Erythroblast (primary cell): ENCODE measurements around the gene KLF16.

ENCODE experiments used
- GATA1 ChIP-seq: IDR thresholded peaks from 2 replicates; pipeline ENCODE4 v1.6.1; 2011; ENCODE audit warnings: low read depth, mild to moderate bottlenecking, control low read depth, low read length, moderate library complexity
- POLR2A ChIP-seq: IDR thresholded peaks from 2 replicates; pipeline ENCODE4 v1.6.1; 2011; ENCODE audit warnings: mild to moderate bottlenecking, low read length

DNA sequence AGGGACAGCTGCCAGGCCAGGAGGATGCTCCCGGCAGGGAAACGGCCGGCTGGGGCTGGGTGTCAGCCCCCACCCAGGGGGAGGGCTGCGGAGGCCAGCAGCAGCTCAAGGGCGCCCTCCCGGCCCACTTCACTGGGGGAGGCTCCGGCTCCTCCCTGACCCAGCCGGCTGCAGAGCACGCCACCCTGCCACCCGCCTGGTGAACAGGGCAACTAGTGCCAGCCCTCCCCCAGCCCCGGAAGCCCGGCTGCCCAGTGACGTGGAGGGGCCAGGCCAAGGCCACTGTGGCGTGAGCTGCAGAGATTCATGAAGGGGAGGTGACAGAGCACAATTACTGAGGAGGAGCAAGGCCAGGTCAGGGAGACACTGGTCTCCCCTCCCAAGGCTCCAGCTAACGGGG lies 29.8 kb downstream of the KLF16 start:
- TF ChIP-seq POLR2A, result no peak
- TF ChIP-seq GATA1, result no peak
